ENCODE data around the gene SLF2. TPM values are rescaled to one million over a fixed set of nuclear protein-coding genes. Genes with fewer than 3 reads are reported as not detected.

Gene SLF2
- total and polyA plus RNA-seq, 2 of the 8 experiments (the other 6 are each of a cell fraction or from before 2014, with no cell fraction given) = 5.5 to 20.9 TPM

GRCh38 chr10:101001659-101002035, 88.9 kb downstream of the SLF2 start:
- H3K4me1 ChIP-seq (replicated peaks in 1 of 4; ENCODE audit: control insufficient read depth in 3 of 4, insufficient read depth in 4 of 4, low read length in 3 of 4) = peaks cover 4 to 19% (median 10%) of the 10 kb centered on the region in 4 experiments
- H3K56ac ChIP-seq (replicated peaks; ENCODE audit: insufficient read length, low read depth, low read length) = no peak overlapping the region
- H3K23me2 ChIP-seq (ENCODE audit: low read depth, low read length) = peaks cover 17% of the 10 kb centered on the region
- no peak overlapping the region for H3K23ac ChIP-seq (ENCODE audit: insufficient read length)
- H3K4ac ChIP-seq (replicated peaks; ENCODE audit: insufficient read length, low read depth, low read length) = no peak overlapping the region
- WGBS, 2 experiments (ENCODE audit: extremely low coverage in 1 of 2, insufficient coverage in 1 of 2, insufficient read length in 1 of 2, insufficient replicate concordance in 2 of 2, low coverage in 1 of 2, low lambda C conversion rate in 2 of 2, missing lambda C conversion rate in 1 of 2) = 98% methylated on average over 5 of the region's 5 CpGs; no CpG with 5 or more reads in 1 of the 2 experiments
- peaks cover 0 to 33% of the 10 kb centered on the region in 2 experiments; a peak in 2 of 4 replicates for H3K79me2 ChIP-seq (ENCODE audit: control insufficient read depth in 1 of 2, insufficient read depth in 2 of 2, low read length in 2 of 2)
- no peak overlapping the region for H2BK120ac ChIP-seq (replicated peaks; ENCODE audit: low read depth, low read length)
- peak overlapping the region in 1 of 4 experiments; percentile 90; a peak in 1 of 8 replicates for H3K4me3 ChIP-seq (ENCODE audit: extremely low read depth in 1 of 4, insufficient read depth in 2 of 4, low read depth in 3 of 4, low read length in 4 of 4)
- H3K36me3 ChIP-seq (ENCODE audit: control insufficient read depth in 2 of 4, insufficient read depth in 4 of 4, low read length in 3 of 4) = peaks cover 11 to 37% (median 28%) of the 10 kb centered on the region in 4 experiments; a peak in 7 of 8 replicates
- CTCF ChIA-PET (ENCODE audit: partially characterized antibody) = interaction anchor here (0.9 to 26.8 kb wide), 8 partner anchors 6 to 122 kb away, joined by 3 to 464 read pairs (median 4); partner anchors contain the start of genes LZTS2, MRPL43 and TWNK
- H3K18ac ChIP-seq (ENCODE audit: extremely low read depth, low read length) = no peak overlapping the region
- H2AK5ac ChIP-seq (ENCODE audit: low read depth, low read length) = no peak overlapping the region
- no peak overlapping the region for H3K27ac ChIP-seq (ENCODE audit: low read depth, low read length)
- peaks cover 2 to 17% of the 10 kb centered on the region in 2 experiments for H4K20me1 ChIP-seq (replicated peaks in 1 of 2; ENCODE audit: control insufficient read depth in 1 of 2, insufficient read depth in 2 of 2, low read length in 2 of 2)
- POLR2A ChIA-PET (ENCODE audit: partially characterized antibody) = interaction anchor here (1.4 to 12.6 kb wide), 3 partner anchors 7 to 12 kb away, joined by 3 to 143 read pairs (median 4); no protein-coding TSS in a partner anchor
- no peak overlapping the region for H3K14ac ChIP-seq (ENCODE audit: insufficient read length)
- FAIRE-seq = no peak
- no peak overlapping the region for H4K5ac ChIP-seq (ENCODE audit: insufficient read length, low read depth, low read length)
- no peak overlapping the region for H4K8ac ChIP-seq (ENCODE audit: extremely low read depth, insufficient read depth, low read length)
- H2AFZ ChIP-seq (ENCODE audit: low read length) = no peak overlapping the region
- peaks cover 6% of the 10 kb centered on the region; the same call in 1 of the 2 replicates for H3K79me1 ChIP-seq (ENCODE audit: low read depth, low read length)
- H4K91ac ChIP-seq (replicated peaks; ENCODE audit: insufficient read length, low read length) = no peak overlapping the region
- H2BK15ac ChIP-seq (ENCODE audit: low read length) = no peak overlapping the region
- no peaks in the 10 kb centered on the region for H3K27me3 ChIP-seq (replicated peaks in 1 of 4; ENCODE audit: control insufficient read depth in 3 of 4, extremely low read depth in 1 of 4, insufficient read depth in 3 of 4, low read length in 3 of 4)
- H2BK12ac ChIP-seq (ENCODE audit: low read depth, low read length) = no peak overlapping the region
- DNase-seq (ENCODE audit: low read depth in 1 of 2, low spot score in 2 of 2) = no peak
- no peaks in the 10 kb centered on the region for H3K9me3 ChIP-seq (ENCODE audit: insufficient read depth in 2 of 2, low read depth in 1 of 2, low read length in 1 of 2)
- no peak overlapping the region for H2BK20ac ChIP-seq (ENCODE audit: low read length)
- peak overlapping the region in 1 of 2 experiments; percentile 26; a peak in 1 of 4 replicates for H3K4me2 ChIP-seq (ENCODE audit: insufficient read depth in 1 of 2, low read depth in 2 of 2, low read length in 2 of 2)
- no peak overlapping the region; a peak in 1 of 7 replicates for H3K9ac ChIP-seq (replicated peaks in 1 of 4; ENCODE audit: extremely low read depth in 1 of 4, low read depth in 3 of 4, low read length in 3 of 4)
- H2BK5ac ChIP-seq (ENCODE audit: low read depth, low read length) = no peak overlapping the region
- TF ChIP-seq BRCA1 (IDR thresholded peaks at IDR 0.05; ENCODE audit: low read depth, low read length) (no peak), KDM5A (IDR thresholded peaks at IDR 0.05; ENCODE audit: low read length) (no peak), TAF7 (optimal IDR thresholded peaks at IDR 0.05; ENCODE audit: borderline replicate concordance, low read depth, low read length) (no peak), HDAC2 (IDR thresholded peaks at IDR 0.05; ENCODE audit: borderline replicate concordance in 1 of 2, low read depth in 2 of 2, low read length in 2 of 2) (no peak), CTCF (IDR thresholded peaks at IDR 0.05; ENCODE audit: control extremely low read depth in 1 of 3, insufficient read depth in 1 of 3, low read depth in 1 of 3, low read length in 3 of 3) (no peak), EZH2 (IDR thresholded peaks at IDR 0.05; ENCODE audit: low read depth, low read length, severe bottlenecking) (no peak), TCF12 (IDR thresholded peaks at IDR 0.05; ENCODE audit: low read depth, low read length) (no peak), SP1 (IDR thresholded peaks at IDR 0.05; ENCODE audit: low read depth, low read length) (no peak)
- TF ChIP-seq, protein P1, sequence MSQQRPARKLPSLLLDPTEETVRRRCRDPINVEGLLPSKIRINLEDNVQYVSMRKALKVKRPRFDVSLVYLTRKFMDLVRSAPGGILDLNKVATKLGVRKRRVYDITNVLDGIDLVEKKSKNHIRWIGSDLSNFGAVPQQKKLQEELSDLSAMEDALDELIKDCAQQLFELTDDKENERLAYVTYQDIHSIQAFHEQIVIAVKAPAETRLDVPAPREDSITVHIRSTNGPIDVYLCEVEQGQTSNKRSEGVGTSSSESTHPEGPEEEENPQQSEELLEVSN (IDR thresholded peaks at IDR 0.05) = no peak
